ENCODE results near the gene PLCL2. TPM values are rescaled to one million over a fixed set of nuclear protein-coding genes. Genes with fewer than 3 reads are reported as not detected.

The PLCL2 gene
- total and polyA plus RNA-seq, 2 donors (not counting 3 experiments of a cell fraction or from before 2014, with no cell fraction given) = 2.3 to 10.7 TPM

- H4K20me1 ChIP-seq (replicated peaks; ENCODE audit: control insufficient read depth, extremely low read depth, insufficient read depth, low read length) = no peaks in the 10 kb centered on the region
- no peaks in the 10 kb centered on the region for H3K4me1 ChIP-seq (ENCODE audit: control insufficient read depth, extremely low read depth, insufficient read depth, low read length)
- no peak overlapping the region for H2AFZ ChIP-seq (ENCODE audit: low read depth, low read length)
- DNase-seq (ENCODE audit: low read depth, low spot score) = no peak
- H3K9ac ChIP-seq (replicated peaks; ENCODE audit: extremely low read depth, insufficient read depth, low read length) = no peak overlapping the region
- no TSS peak for BruUV-seq (replicated peaks)
- no peaks in the 10 kb centered on the region for H3K9me3 ChIP-seq (replicated peaks; ENCODE audit: control insufficient read depth, insufficient read depth, low read length)
- no peaks in the 10 kb centered on the region for H3K79me2 ChIP-seq (ENCODE audit: control insufficient read depth, insufficient read depth, low read length)
- H3K36me3 ChIP-seq (ENCODE audit: control insufficient read depth in 2 of 2, extremely low read depth in 1 of 2, insufficient read depth in 2 of 2, low read length in 2 of 2) = no peaks in the 10 kb centered on the region
- no peaks in the 10 kb centered on the region for H3K9me1 ChIP-seq (replicated peaks; ENCODE audit: control insufficient read depth, extremely low read depth, insufficient read depth, low read length)
- no peak overlapping the region for H3K4me3 ChIP-seq (replicated peaks in 1 of 3; ENCODE audit: insufficient read depth in 1 of 3, low read depth in 1 of 3, low read length in 3 of 3)
- H3K27ac ChIP-seq (ENCODE audit: insufficient read depth, low read depth, low read length) = no peak overlapping the region
- CTCF ChIA-PET = interaction anchor here (1.1 kb wide), 1 partner anchor 9 kb away, joined by 4 read pairs; no protein-coding TSS in a partner anchor
- POLR2A ChIA-PET = no interaction called here
- TF ChIP-seq EZH2 (IDR thresholded peaks at IDR 0.05; ENCODE audit: borderline replicate concordance, low read depth, low read length, severe bottlenecking) = no peak
- no peak for TF ChIP-seq MYC (IDR thresholded peaks at IDR 0.05; ENCODE audit: low read depth, low read length)
- TF ChIP-seq FOS (IDR thresholded peaks at IDR 0.05; ENCODE audit: borderline replicate concordance, insufficient read depth, low read length) = no peak
- no peak for TF ChIP-seq JUN (IDR thresholded peaks at IDR 0.05; ENCODE audit: borderline replicate concordance, insufficient read depth, insufficient read length, low read depth)
- TF ChIP-seq GATA2 (IDR thresholded peaks at IDR 0.05; ENCODE audit: insufficient read depth, insufficient read length, low read depth, low read length) = no peak
- no peak for TF ChIP-seq POLR2A (IDR thresholded peaks at IDR 0.05; ENCODE audit: low read depth, low read length)
- TF ChIP-seq, protein P1, sequence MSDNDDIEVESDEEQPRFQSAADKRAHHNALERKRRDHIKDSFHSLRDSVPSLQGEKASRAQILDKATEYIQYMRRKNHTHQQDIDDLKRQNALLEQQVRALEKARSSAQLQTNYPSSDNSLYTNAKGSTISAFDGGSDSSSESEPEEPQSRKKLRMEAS (IDR thresholded peaks at IDR 0.05; ENCODE audit: insufficient read depth, insufficient read length) = no peak
- TF ChIP-seq, protein P2, sequence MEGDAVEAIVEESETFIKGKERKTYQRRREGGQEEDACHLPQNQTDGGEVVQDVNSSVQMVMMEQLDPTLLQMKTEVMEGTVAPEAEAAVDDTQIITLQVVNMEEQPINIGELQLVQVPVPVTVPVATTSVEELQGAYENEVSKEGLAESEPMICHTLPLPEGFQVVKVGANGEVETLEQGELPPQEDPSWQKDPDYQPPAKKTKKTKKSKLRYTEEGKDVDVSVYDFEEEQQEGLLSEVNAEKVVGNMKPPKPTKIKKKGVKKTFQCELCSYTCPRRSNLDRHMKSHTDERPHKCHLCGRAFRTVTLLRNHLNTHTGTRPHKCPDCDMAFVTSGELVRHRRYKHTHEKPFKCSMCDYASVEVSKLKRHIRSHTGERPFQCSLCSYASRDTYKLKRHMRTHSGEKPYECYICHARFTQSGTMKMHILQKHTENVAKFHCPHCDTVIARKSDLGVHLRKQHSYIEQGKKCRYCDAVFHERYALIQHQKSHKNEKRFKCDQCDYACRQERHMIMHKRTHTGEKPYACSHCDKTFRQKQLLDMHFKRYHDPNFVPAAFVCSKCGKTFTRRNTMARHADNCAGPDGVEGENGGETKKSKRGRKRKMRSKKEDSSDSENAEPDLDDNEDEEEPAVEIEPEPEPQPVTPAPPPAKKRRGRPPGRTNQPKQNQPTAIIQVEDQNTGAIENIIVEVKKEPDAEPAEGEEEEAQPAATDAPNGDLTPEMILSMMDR (IDR thresholded peaks at IDR 0.05; ENCODE audit: extremely low read depth in 1 of 2, insufficient read depth in 1 of 2, low read depth in 1 of 2, low read length in 2 of 2) = no peak
- no peak for TF ChIP-seq POLR2AphosphoS5 (IDR thresholded peaks at IDR 0.05; ENCODE audit: insufficient read depth, low read depth, low read length)
- no peaks in the 10 kb centered on the region for H3K27me3 ChIP-seq (ENCODE audit: control insufficient read depth in 2 of 2, insufficient read depth in 2 of 2, low read length in 2 of 2)
- intact Hi-C loops (cut with micrococcal nuclease) = no loop called here
- dilution Hi-C loops (cut with MboI; ENCODE audit: extremely low pct_ligation_motif_present, low sequenced_read_pairs) = no loop called here
- no peak for FAIRE-seq
- no peak overlapping the region for H3K4me2 ChIP-seq (ENCODE audit: insufficient read depth, low read length)
Observed at GRCh38 chr3:17081520-17081919, 196.8 kb downstream of the PLCL2 start.
